CD4-positive, alpha-beta T cell treated with Interleukin-6 at 100 ng/mL for 8 hours (primary cell): ENCODE data around the gene HLTF.

ENCODE experiments used
- DNase-seq: peaks from one replicate; pipeline ENCODE4 v3.0.0-alpha.2; 2020; ENCODE audit warnings: mixed read lengths, low spot score

HLTF gene

GRCh38 chr3:149016669-149017541 lies 69.4 kb downstream of the HLTF start:
- DNase-seq, result no peak

- DNase-seq, result no peak
Observed at GRCh38 chr3:149016242-149016641, 70.1 kb downstream of the HLTF start.

DNA sequence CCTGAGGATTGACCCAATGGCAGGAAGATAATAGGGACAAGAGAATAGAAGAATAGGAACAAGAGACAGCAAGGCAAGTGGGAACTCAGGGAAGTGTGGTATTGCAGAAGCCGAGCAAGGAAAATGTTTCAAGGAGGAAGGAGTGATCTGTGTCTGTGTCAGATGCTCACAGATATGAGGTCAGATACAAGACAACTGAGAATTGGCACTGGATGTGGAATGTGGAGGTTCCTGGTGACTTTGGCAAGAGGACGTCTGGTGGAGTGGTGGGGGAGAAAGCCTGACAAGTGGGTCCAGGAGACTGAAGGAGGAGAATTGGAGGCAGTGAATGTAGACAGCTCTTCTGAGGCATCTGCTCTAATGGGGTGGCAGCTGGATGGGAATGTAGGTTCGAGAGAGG lies 70.9 kb downstream of the HLTF start:
- no peak for DNase-seq

- no peak for DNase-seq
Observed at GRCh38 chr3:149013726-149014125, 72.6 kb downstream of the HLTF start.

DNA sequence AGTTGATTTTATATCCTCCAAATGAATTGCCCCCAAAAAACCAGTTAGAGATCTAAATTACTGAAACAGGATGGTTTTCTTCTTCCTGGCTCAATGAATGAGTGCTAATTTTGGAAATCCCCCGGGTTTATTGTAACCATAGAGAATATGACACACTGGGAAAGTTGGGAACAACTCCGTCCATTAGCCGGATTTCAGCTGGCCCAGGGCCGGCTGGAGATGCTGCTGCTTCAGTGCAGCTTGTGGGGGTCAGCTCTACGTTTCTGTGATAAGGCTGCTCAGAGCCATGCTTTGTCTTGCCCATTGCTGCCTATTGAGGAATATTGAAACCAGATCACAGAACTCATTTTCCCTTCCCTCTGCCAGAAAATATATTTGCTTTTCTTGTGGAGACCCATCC lies 74.7 kb downstream of the HLTF start:
- no peak for DNase-seq

GRCh38 chr3:149010966-149011365 lies 75.4 kb downstream of the HLTF start:
- DNase-seq, result no peak

- DNase-seq, result no peak
Observed at GRCh38 chr3:149010504-149010951, 75.8 kb downstream of the HLTF start.

DNA sequence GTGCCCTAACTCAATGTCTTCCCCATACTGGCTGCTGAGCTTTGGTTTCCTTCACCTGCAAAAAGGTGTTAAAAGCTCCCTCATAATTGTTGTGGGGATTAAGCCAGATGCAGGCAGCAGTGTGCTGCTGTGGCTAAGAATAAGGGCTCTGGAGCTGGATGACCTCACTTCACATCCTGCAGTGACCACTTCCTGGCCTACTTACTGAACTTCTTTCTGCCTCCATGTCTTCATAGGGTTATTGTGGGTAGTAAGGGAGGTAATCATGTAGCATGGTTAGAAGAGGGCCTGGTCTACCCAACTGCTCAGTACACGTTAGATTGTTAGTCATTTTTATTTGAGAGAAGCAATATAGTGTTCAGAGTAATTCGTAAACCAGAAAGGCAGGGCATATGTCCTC lies 76.6 kb downstream of the HLTF start:
- DNase-seq, result peak; percentile 49

- no peak for DNase-seq
Observed at GRCh38 chr3:149007567-149008257, 78.6 kb downstream of the HLTF start.

DNA sequence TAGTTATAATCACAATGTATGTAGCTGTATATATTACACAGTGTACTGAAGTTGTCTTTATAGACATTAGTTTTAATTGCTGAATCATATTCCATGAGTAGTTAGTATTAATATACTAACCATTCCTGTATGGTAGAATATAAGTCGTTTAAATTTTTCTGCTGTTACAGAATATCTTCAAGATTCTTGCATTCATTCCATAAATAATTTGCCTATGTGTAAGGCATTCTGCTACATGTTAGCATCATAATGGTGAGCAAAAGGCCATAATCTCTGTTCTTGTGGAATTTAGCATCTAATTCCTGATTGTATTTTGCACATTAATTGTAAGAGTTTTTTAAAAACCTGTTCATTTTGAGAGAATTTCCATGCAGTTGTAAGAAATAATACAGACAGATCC lies 80.9 kb downstream of the HLTF start:
- DNase-seq, result no peak

DNA sequence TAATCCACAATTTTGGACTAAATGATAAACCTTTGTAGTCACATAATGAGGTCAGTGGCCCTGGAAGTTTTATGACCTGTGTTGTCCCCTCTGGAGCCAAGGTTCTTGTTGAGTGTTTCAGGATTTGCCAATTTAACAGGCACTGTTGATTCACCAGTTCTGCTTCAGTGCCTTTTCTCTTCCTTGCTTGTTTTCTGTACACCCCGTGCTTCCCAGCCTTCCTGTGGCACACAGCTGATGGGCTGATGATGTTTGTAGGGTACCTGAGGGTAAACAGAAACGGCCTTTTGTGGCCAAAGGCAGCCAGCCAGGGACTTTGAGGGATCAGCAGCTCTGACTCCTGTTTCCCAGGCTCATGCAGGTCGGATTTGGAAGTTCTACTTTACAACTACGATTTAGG lies 81.7 kb downstream of the HLTF start:
- DNase-seq, result no peak

DNA sequence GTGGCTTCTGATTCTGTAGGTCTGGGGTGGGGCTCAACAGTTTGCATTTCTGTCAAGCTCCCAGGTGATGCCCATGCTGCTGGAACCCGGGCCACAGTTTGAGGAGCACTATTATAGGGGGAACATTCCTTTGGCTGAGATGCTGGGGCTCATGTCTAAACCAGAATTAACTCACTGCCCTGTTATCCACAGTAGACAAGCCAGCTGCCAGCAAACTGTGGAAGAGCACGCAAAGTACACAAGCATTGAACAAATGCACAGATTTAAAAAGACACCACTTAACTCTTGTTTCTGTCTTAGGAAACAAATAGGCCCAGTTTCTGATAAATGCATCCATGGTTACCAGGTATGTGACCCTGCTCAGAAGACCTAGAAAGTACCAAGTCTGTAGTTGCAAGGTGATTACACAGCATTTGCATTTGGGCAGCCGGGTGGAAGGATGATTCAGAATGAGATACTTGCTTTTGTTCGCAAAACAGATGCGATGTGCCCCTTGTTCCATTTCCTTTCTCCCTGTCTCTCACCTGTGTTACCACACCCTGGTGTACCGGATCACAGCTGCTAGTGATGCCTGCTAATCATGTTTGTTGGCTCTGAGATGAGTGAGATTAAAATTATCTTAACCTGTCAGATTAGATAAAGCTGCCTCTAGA lies 82.6 kb downstream of the HLTF start:
- no peak for DNase-seq

DNA sequence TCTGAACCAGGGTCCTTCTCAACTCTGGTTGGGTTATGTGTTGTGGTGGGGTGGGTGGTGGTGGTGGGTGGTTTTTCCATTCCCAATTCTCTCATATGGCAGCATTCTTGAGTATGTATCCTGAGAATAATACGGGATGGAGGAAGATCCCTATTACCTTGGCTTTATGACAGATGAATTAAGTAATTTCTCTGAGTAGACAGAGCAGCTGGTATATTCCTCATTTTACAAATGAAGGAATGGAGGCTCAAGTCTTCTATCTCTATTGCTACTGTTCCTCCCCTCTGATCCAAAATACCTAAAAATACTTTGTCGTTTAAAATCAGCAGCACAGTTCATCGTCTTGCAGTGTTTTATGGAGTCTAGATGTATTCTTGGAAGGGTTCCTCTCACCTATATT lies 84.6 kb downstream of the HLTF start:
- no peak for DNase-seq

GRCh38 chr3:149000206-149000745 lies 86.1 kb downstream of the HLTF start:
- DNase-seq, result no peak

- no peak for DNase-seq
Observed at GRCh38 chr3:148999806-149000205, 86.5 kb downstream of the HLTF start.

DNA sequence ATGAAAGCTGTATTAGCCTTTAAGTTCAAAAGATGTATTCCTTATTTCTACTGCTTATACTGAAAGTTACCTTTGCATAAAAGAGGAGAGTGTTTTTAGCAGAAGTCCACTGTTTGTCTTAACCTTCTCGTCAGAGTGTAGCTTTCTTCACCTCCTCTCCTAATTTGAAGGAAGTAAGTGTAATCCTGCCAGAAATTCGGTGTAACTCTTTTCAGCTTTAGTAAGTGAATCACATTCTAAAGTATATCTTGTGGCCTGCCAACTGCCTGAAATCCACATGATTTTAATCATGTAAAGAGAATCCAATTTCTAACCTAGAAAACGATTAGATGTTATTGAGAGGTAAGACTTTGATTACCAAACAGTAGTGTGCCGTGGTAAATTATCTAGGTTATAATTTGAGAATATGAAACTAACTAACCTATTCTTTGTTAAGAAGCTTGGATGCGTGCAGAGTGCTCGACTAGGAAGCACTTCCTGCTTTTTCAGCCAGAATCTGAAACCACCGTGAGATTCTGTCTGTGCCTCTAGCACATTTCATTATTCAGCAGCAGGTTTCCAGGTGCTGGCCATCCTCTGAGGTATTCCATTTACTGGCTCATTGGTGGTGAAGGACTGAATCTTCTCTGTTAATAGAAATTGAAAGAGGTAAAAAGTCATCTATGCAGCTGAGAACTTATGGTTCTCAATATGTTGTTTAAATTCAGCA lies 87.5 kb downstream of the HLTF start:
- DNase-seq, result peak; percentile 24

DNA sequence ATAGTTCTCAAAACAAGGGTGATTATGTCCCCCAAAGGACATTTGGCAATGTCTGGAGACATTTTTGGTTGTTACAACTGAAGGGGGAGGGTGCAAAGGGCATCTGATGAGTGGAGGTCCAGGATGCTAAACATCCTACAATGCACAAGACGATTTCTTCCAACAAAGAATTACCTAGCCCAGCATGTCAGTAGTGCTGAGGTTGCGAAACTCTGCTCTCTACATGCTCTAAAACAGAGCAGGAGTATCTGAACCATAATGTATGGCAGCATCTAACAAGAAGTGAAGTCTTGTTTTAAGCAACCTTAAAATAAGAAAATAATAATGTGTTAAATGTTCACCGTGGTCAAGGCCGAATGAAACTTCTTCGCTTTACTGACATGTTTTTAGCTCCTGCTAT lies 88.0 kb downstream of the HLTF start:
- DNase-seq, result no peak

- no peak for DNase-seq
Observed at GRCh38 chr3:148997623-148998022, 88.7 kb downstream of the HLTF start.

DNA sequence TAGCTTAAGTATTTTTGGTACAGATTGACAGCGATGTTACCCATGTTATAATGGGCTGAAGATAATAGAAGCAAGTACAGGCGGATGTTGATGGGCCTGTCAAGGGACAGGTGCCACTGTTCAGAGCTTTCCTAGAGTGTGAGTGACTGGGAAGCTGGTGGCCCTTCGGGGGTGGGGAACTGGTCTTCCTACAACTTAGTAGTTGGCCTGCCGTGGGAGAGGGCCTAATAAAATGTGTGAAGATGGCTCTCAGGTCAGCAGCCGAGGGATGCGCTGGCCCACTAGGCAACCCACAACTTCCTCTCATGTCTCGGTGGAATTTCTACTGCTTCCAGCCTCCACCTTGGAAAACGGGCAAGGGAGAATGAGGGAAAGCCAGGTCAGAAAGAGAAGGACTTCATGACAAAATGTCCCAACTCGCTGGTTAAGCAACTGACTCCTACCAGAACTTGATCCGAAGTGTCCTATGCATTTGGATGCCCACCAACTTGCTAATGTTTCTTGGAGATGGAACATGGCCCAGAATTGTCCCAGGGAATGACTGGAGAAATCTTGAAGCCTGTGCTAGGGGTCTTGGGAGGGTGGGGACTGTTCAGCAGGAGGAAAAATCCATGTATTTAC lies 93.6 kb downstream of the HLTF start:
- no peak for DNase-seq

- peak; percentile 17 for DNase-seq
Observed at GRCh38 chr3:148992027-148992634, 94.2 kb downstream of the HLTF start.
